CD4-positive, alpha-beta T cell (primary cell): ENCODE data around the gene PDIK1L. TPM values are rescaled to one million over a fixed set of nuclear protein-coding genes. Genes with fewer than 3 reads are reported as not detected.

Experiments
- ATAC-seq: fragments of 200-7000 bp; cut with Tn5 transposase; one replicate; pipeline ENCODE4 v1.10.0; 2022; ENCODE audit warnings: mild to moderate bottlenecking; ENCODE audit not compliant: poor library complexity
- CTCF ChIA-PET: fragments of 350-600 bp; sonication (Branson Sonifier 250); formaldehyde crosslinking; loops from one replicate; lab custom pipeline; 2021; ENCODE audit warnings: antibody characterized with exemption, inconsistent platforms; lab: Charles Lee
- POLR2A ChIA-PET: fragments of 350-600 bp; sonication (Branson Sonifier 250); formaldehyde crosslinking; loops from one replicate; lab custom pipeline; 2021; ENCODE audit warnings: antibody characterized with exemption, inconsistent platforms; lab: Charles Lee
- DNase-seq, 14 experiments: peaks; one replicate each; pipeline ENCODE4 v3.0.0-alpha.2; 2013 to 2020; ENCODE audit warnings: mixed read lengths in 2 of 14
- H3K27ac ChIP-seq, 2 donors: one replicate each; pipeline versions ENCODE4 v1.5.1 to v1.7.0; 2013; ENCODE audit warnings: low read length in 2 of 2, low read depth in 1 of 2, mild to moderate bottlenecking in 1 of 2
- H3K27me3 ChIP-seq, 2 experiments: 1 replicate in 1 of 2; 2 replicates in 1 of 2; pipeline versions ENCODE4 v1.6.1 to v1.7.0; 2013; ENCODE audit warnings: low read length in 2 of 2, control low read depth in 1 of 2, mild to moderate bottlenecking in 1 of 2, moderate library complexity in 1 of 2; ENCODE audit not compliant: insufficient read depth in 2 of 2, control insufficient read depth in 1 of 2
- H3K36me3 ChIP-seq: one replicate; pipeline ENCODE4 v1.6.1; 2013; ENCODE audit warnings: low read length, control low read depth; ENCODE audit not compliant: insufficient read depth
- H3K4me1 ChIP-seq: one replicate; pipeline ENCODE4 v1.6.1; 2013; ENCODE audit warnings: low read length, control low read depth; ENCODE audit not compliant: insufficient read depth
- H3K4me3 ChIP-seq: one replicate; pipeline ENCODE4 v1.5.1; 2013; ENCODE audit warnings: mild to moderate bottlenecking, low read length, moderate library complexity
- H3K9me3 ChIP-seq, 2 experiments: 1 replicate in 1 of 2; 2 replicates in 1 of 2; pipeline versions ENCODE4 v1.6.1 to v1.7.0; 2013; ENCODE audit warnings: low read length in 2 of 2, mild to moderate bottlenecking in 2 of 2, control low read depth in 1 of 2, moderate library complexity in 1 of 2; ENCODE audit not compliant: control insufficient read depth in 1 of 2, insufficient read depth in 1 of 2
- H3K27ac Mint-ChIP-seq: one replicate; pipeline ENCODE4 v1.8.0; 2020; ENCODE audit warnings: mixed read lengths
- H3K27me3 Mint-ChIP-seq: one replicate; pipeline ENCODE4 v1.8.0; 2021; ENCODE audit warnings: mixed read lengths
- H3K36me3 Mint-ChIP-seq: one replicate; pipeline ENCODE4 v1.8.0; 2021; ENCODE audit warnings: low read depth, mixed read lengths
- H3K4me1 Mint-ChIP-seq: one replicate; pipeline ENCODE4 v1.8.0; 2021; ENCODE audit warnings: low read depth, mixed read lengths
- H3K4me3 Mint-ChIP-seq: one replicate; pipeline ENCODE4 v1.8.0; 2020; ENCODE audit warnings: mild to moderate bottlenecking, mixed read lengths
- H3K9me3 Mint-ChIP-seq: one replicate; pipeline ENCODE4 v1.8.0; 2020; ENCODE audit warnings: mixed read lengths
- intact Hi-C, 2 experiments: fragments of 100-400 bp; cut with DNase I in 1 of 2; cut with micrococcal nuclease in 1 of 2; formaldehyde crosslinking; loops; one replicate each; pipeline versions ENCODE4 v1.15.1 to v1.9.0; 2023 to 2025; cut with DNase I, micrococcal nuclease
- total RNA-seq, 174 experiments: library from RNA in 2 of 174; stranded (reverse) in 2 of 174; gene quantifications; one replicate each; pipeline ENCODE4 v1.2.3 and lab custom pipeline; 2021 to 2026
- TF ChIP-seq, protein P1 (sequence below): fragments of 200-600 bp; IDR thresholded peaks from one replicate; pipeline ENCODE4 v1.8.0; 2022; ENCODE audit warnings: antibody characterized with exemption, mild to moderate bottlenecking

The PDIK1L gene
- total RNA-seq, 2 experiments from 2014 or later: 9.5 to 9.9 TPM

DNA sequence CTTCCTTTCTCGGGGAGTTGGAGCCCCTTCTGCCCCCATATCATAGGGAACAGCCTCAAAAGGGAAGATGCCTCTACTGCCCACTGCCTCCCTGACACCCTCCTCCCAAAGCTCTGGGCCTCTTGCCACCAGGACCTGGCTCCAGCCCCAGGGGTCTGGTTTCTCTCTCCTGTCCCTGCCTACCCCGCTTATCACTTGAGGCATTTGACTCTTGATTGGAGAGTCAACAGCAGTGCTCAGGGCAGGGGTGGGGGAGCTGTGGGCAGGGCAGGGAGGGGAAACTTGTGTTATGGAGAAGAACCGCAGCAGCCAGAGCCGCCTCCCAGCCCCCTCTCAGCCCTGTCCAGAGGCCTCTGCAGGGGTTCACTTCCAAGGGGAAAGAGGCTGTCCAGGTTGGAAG, 44.8 kb upstream of the PDIK1L start:
- H3K4me1 Mint-ChIP-seq: no peaks in the 10 kb centered on the region
- no peaks in the 10 kb centered on the region for H3K36me3 Mint-ChIP-seq
- intact Hi-C loops: loop anchor here in 1 of 2 experiments (10.0 kb wide), 1 partner anchor 992 kb away; no protein-coding TSS in a partner anchor
- H3K9me3 Mint-ChIP-seq: no peaks in the 10 kb centered on the region
- Histone ChIP-seq H3K9me3 (no peaks in the 10 kb centered on the region), H3K27ac (no peak overlapping the region), H3K4me1 (no peaks in the 10 kb centered on the region), H3K27me3 (no peaks in the 10 kb centered on the region), H3K36me3 (no peaks in the 10 kb centered on the region), H3K4me3 (no peak overlapping the region)
- no peak overlapping the region for H3K27ac Mint-ChIP-seq
- CTCF ChIA-PET: no interaction called here
- TF ChIP-seq, protein P1, sequence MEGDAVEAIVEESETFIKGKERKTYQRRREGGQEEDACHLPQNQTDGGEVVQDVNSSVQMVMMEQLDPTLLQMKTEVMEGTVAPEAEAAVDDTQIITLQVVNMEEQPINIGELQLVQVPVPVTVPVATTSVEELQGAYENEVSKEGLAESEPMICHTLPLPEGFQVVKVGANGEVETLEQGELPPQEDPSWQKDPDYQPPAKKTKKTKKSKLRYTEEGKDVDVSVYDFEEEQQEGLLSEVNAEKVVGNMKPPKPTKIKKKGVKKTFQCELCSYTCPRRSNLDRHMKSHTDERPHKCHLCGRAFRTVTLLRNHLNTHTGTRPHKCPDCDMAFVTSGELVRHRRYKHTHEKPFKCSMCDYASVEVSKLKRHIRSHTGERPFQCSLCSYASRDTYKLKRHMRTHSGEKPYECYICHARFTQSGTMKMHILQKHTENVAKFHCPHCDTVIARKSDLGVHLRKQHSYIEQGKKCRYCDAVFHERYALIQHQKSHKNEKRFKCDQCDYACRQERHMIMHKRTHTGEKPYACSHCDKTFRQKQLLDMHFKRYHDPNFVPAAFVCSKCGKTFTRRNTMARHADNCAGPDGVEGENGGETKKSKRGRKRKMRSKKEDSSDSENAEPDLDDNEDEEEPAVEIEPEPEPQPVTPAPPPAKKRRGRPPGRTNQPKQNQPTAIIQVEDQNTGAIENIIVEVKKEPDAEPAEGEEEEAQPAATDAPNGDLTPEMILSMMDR: no peak
- no peak overlapping the region for H3K4me3 Mint-ChIP-seq
- no peak for DNase-seq
- no peak for ATAC-seq
- POLR2A ChIA-PET: no interaction called here
- peaks cover 5% of the 10 kb centered on the region for H3K27me3 Mint-ChIP-seq

DNA sequence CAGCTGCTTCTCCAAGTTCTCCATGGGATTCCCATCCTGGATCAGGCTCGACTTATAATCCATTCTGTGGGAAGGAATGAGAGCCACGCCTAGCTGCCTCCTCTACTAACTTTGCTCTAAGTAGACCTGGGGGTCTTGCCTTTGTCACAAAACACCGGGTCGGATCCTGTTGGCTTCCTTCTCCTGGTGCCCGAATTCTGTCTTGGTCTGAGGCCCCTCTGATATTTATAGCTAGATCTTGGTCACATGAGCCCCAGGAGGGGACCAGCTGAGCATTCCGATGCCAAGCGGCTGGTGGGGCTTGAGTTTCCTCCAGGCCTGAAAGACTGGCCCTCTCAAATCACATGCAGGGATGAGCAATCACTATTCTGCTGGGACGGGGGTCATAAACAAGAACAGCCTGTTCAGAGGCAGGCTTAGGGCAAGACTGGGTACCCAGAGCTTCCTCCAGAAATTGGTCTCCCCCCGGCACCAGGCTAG, 44.2 kb upstream of the PDIK1L start, which contains the start of gene TRIM63:
Gene TRIM63 (minus strand): TSS at position 199 of the 480 bp plus-strand sequence. CDS start 136 bp downstream, at position 63.
- ChIA-PET CTCF (no interaction called here), POLR2A (no interaction called here)
- Mint-ChIP-seq H3K4me1 (no peaks in the 10 kb centered on the region), H3K9me3 (no peaks in the 10 kb centered on the region), H3K4me3 (no peak within 1 kb of the TSS), H3K27ac (no peak within 1 kb of the TSS), H3K36me3 (no peaks in the 10 kb centered on the region), H3K27me3 (peaks cover 10% of the 10 kb centered on the region)
- TF ChIP-seq, protein P1: no peak
- peaks cover 0 to under 1% of the 10 kb centered on the region in 2 experiments for H3K27me3 ChIP-seq
- no peak within 1 kb of the TSS for H3K4me3 ChIP-seq
- H3K36me3 ChIP-seq: no peaks in the 10 kb centered on the region
- no peak for DNase-seq
- no peak for ATAC-seq
- intact Hi-C loops: loop anchor here in 1 of 2 experiments (10.0 kb wide), 1 partner anchor 993 kb away; no protein-coding TSS in a partner anchor
- H3K9me3 ChIP-seq: no peaks in the 10 kb centered on the region
- no peak within 1 kb of the TSS for H3K27ac ChIP-seq
- no peaks in the 10 kb centered on the region for H3K4me1 ChIP-seq

DNA sequence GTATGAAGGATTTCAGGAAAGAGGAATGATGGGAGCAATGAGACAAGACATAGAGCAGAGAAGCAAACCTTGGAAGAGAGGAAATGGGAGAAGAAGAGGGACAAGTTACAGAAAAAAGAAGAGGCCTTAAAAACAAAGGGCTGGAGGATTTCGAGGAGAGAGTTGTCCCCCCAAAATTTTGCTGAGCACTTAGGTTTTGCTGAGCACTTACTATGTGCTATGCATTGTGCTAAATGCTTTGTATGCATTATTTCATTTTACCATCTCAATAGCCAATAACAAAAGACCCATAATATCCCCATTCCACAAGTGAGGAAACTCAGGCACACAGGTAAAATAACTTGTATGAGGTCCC, 41.7 kb upstream of the PDIK1L start:
- no peaks in the 10 kb centered on the region for H3K36me3 ChIP-seq
- ChIA-PET POLR2A (no interaction called here), CTCF (no interaction called here)
- Mint-ChIP-seq H3K9me3 (no peaks in the 10 kb centered on the region), H3K36me3 (no peaks in the 10 kb centered on the region), H3K4me1 (no peaks in the 10 kb centered on the region), H3K27ac (no peak overlapping the region), H3K4me3 (no peak overlapping the region), H3K27me3 (peaks cover 10% of the 10 kb centered on the region)
- no peak overlapping the region for H3K27ac ChIP-seq
- intact Hi-C loops: loop anchor here in 1 of 2 experiments (10.0 kb wide), 1 partner anchor 995 kb away; no protein-coding TSS in a partner anchor
- no peaks in the 10 kb centered on the region for H3K9me3 ChIP-seq
- H3K27me3 ChIP-seq: peaks cover 0 to 6% of the 10 kb centered on the region in 2 experiments
- no peak overlapping the region for H3K4me3 ChIP-seq
- DNase-seq (no peak), ATAC-seq (no peak)
- TF ChIP-seq, protein P1: no peak
- no peaks in the 10 kb centered on the region for H3K4me1 ChIP-seq
